Neural cell (in vitro differentiated cells): ENCODE results near the gene LRRC74B. TPM values are rescaled to one million over a fixed set of nuclear protein-coding genes. Genes with fewer than 3 reads are reported as not detected.

Experiments used
- H2AFZ ChIP-seq: fragments of 200-600, 300-800 bp; sonication (generic), shearing (Covaris generic); 2 replicates; pipeline ENCODE4 v1.6.0; 2014; ENCODE audit warnings: low read depth, mild to moderate bottlenecking, antibody characterized with exemption, low read length, moderate library complexity
- H3F3A ChIP-seq: fragments of 200-600 bp; shearing (Covaris generic); 2 replicates; pipeline ENCODE4 v1.6.1; 2016; ENCODE audit warnings: mild to moderate bottlenecking, moderate library complexity, mixed read lengths, antibody characterized with exemption, low read length; ENCODE audit not compliant: insufficient read depth, poor library complexity, severe bottlenecking
- H3K27ac ChIP-seq: fragments of 200-600, 300-800 bp; sonication (generic), shearing (Covaris generic); 2 replicates; pipeline ENCODE4 v1.5.1; 2014; ENCODE audit warnings: mild to moderate bottlenecking, low read length, moderate library complexity
- H3K27me3 ChIP-seq: fragments of 300-800, 200-600 bp; sonication (generic), shearing (Covaris generic); 2 replicates; pipeline ENCODE4 v1.6.0; 2014; ENCODE audit warnings: mild to moderate bottlenecking, low read depth, low read length, moderate library complexity; ENCODE audit not compliant: insufficient read depth
- H3K36me3 ChIP-seq: fragments of 300-800, 200-600 bp; sonication (generic), shearing (Covaris generic); 2 replicates; pipeline ENCODE4 v1.5.1; 2014; ENCODE audit warnings: mild to moderate bottlenecking, antibody characterized with exemption, low read length, moderate library complexity; ENCODE audit not compliant: insufficient read depth
- H3K4me2 ChIP-seq: fragments of 300-800, 200-600 bp; sonication (generic), shearing (Covaris generic); 2 replicates; pipeline ENCODE4 v1.6.0; 2014; ENCODE audit warnings: mild to moderate bottlenecking, low read length
- H3K4me3 ChIP-seq: fragments of 300-800, 200-600 bp; sonication (generic), shearing (Covaris generic); 2 replicates; pipeline ENCODE4 v1.5.1; 2014; ENCODE audit warnings: mild to moderate bottlenecking, low read length, moderate library complexity
- H3K79me2 ChIP-seq: fragments of 200-600 bp; shearing (Covaris generic); replicated peaks from 2 replicates; pipeline ENCODE4 v1.6.0; 2014; ENCODE audit warnings: mild to moderate bottlenecking, low read length, moderate library complexity; ENCODE audit not compliant: insufficient read depth
- H3K9ac ChIP-seq: fragments of 300-800, 200-600 bp; sonication (generic), shearing (Covaris generic); 2 replicates; pipeline ENCODE4 v1.6.1; 2016; ENCODE audit warnings: mild to moderate bottlenecking, low read length, mixed read lengths
- H3K9me2 ChIP-seq: fragments of 200-600 bp; shearing (Covaris generic); 2 replicates; pipeline ENCODE4 v1.6.1; 2016; ENCODE audit warnings: mild to moderate bottlenecking, low read length, mixed read lengths; ENCODE audit not compliant: insufficient read depth
- H3K9me3 ChIP-seq: fragments of 200-600, 300-800 bp; sonication (generic), shearing (Covaris generic); 2 replicates; pipeline ENCODE4 v1.6.1; 2016; ENCODE audit warnings: mild to moderate bottlenecking, mixed run types, low read length, moderate library complexity, mixed read lengths
- H4K20me1 ChIP-seq: fragments of 200-600 bp; shearing (Covaris generic); 2 replicates; pipeline ENCODE4 v1.6.1; 2016; ENCODE audit warnings: mild to moderate bottlenecking, mixed run types; ENCODE audit not compliant: insufficient read depth
- EP300 ChIP-seq: fragments of 450-650 bp; conservative IDR thresholded peaks from 2 replicates; pipeline ENCODE4 v1.6.1; 2014; ENCODE audit warnings: antibody characterized with exemption, mild to moderate bottlenecking, moderate library complexity; ENCODE audit not compliant: poor library complexity, severe bottlenecking
- EZH2 ChIP-seq: fragments of 200-600, 300-800 bp; shearing (Covaris generic), sonication (generic); IDR thresholded peaks from 2 replicates; pipeline ENCODE4 v1.6.1; 2014; ENCODE audit warnings: antibody characterized with exemption, low read length, borderline replicate concordance, mild to moderate bottlenecking; ENCODE audit not compliant: insufficient read depth, poor library complexity, severe bottlenecking
- MXI1 ChIP-seq: fragments of 450-650 bp; conservative IDR thresholded peaks from 2 replicates; pipeline ENCODE4 v1.6.1; 2014; ENCODE audit warnings: antibody characterized with exemption, mild to moderate bottlenecking; ENCODE audit not compliant: poor library complexity, severe bottlenecking
- POLR2AphosphoS5 ChIP-seq: IDR thresholded peaks from 2 replicates; pipeline ENCODE4 v1.6.1; 2012
- RAD21 ChIP-seq: fragments of 450-650 bp; conservative IDR thresholded peaks from 2 replicates; pipeline ENCODE4 v1.6.1; 2014; ENCODE audit warnings: antibody characterized with exemption, mild to moderate bottlenecking, moderate library complexity
- SMC3 ChIP-seq: fragments of 450-650 bp; conservative IDR thresholded peaks from 2 replicates; pipeline ENCODE4 v1.6.1; 2014; ENCODE audit warnings: antibody characterized with exemption, mild to moderate bottlenecking, moderate library complexity; ENCODE audit not compliant: poor library complexity
- TAF1 ChIP-seq: IDR thresholded peaks from 2 replicates; pipeline ENCODE4 v1.6.1; 2012; ENCODE audit warnings: low read depth
- polyA plus RNA-seq: library from polyadenylated mRNA; depleted of rRNA; stranded (reverse); fragments of >200 nt; gene quantifications from 2 replicates; pipeline ENCODE4 v1.2.3, GENCODE V29; 2014
- TF ChIP-seq, protein P1 (sequence below): fragments of 450-650 bp; IDR thresholded peaks from 2 replicates; pipeline ENCODE4 v1.5.1; 2014; ENCODE audit warnings: antibody characterized with exemption, mild to moderate bottlenecking, moderate library complexity; ENCODE audit not compliant: poor library complexity, severe bottlenecking
- TF ChIP-seq, protein P2 (sequence below): IDR thresholded peaks from 2 replicates; pipeline ENCODE4 v1.6.1; 2012; ENCODE audit warnings: borderline replicate concordance

The LRRC74B gene
- polyA plus RNA-seq, 1 donor from 2014 or later, result not detected

GRCh38 chr22:21025266-21025665 is 20.5 kb upstream of the LRRC74B start:
- Histone ChIP-seq H3K9ac (no peak overlapping the region), H3K9me3 (no peaks in the 10 kb centered on the region), H3K27ac (no peak overlapping the region), H3K4me2 (no peak overlapping the region), H3K36me3 (no peaks in the 10 kb centered on the region), H4K20me1 (no peaks in the 10 kb centered on the region), H3F3A (no peaks in the 10 kb centered on the region), H3K79me2 (no peaks in the 10 kb centered on the region), H2AFZ (no peak overlapping the region), H3K4me3 (no peak overlapping the region), H3K9me2 (no peaks in the 10 kb centered on the region), H3K27me3 (no peaks in the 10 kb centered on the region)
- TF ChIP-seq MXI1, result no peak

DNA sequence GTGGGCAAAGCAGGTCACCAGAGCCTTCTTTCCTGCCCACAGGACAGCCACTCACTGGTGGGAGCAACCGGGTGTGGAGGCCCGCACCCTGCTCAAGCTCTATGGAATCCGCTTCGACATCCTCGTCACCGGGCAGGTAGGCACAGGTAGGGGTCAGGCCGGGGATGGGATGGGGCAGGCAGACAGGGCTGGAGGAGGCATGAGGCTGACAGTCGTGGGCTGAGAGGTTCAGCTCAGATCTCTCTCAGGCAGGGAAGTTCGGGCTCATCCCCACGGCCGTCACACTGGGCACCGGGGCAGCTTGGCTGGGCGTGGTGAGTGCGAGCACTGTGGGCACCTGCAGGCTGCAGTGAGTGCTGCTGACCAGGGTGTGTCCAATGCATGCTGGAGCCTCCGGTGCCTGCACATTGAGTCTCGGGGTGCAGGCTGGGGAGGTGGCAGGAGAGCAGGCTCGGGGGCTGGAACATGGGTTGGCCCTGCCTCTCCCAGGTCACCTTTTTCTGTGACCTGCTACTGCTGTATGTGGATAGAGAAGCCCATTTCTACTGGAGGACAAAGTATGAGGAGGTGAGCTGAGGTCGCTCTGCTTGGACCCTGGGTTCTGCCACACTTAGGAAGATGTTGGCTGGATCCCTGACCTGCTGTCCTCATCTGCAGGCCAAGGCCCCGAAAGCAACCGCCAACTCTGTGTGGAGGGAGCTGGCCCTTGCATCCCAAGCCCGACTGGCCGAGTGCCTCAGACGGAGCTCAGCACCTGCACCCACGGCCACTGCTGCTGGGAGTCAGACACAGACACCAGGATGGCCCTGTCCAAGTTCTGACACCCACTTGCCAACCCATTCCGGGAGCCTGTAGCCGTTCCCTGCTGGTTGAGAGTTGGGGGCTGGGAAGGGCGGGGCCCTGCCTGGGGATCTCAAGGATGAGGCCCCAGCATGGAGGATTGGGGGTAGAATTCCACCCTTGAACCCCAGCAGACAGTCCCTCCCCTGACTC is 19.7 kb upstream of the LRRC74B start:
- Histone ChIP-seq H3K27ac (no peak overlapping the region), H3K9ac (no peak overlapping the region), H3K27me3 (no peaks in the 10 kb centered on the region), H2AFZ (no peak overlapping the region), H4K20me1 (no peaks in the 10 kb centered on the region), H3K4me2 (no peak overlapping the region), H3F3A (no peaks in the 10 kb centered on the region), H3K4me3 (no peak overlapping the region), H3K36me3 (no peaks in the 10 kb centered on the region), H3K79me2 (no peaks in the 10 kb centered on the region), H3K9me3 (no peaks in the 10 kb centered on the region), H3K9me2 (no peaks in the 10 kb centered on the region)
- TF ChIP-seq MXI1, result no peak
- no peak for TF ChIP-seq SMC3
- TF ChIP-seq, protein P1, sequence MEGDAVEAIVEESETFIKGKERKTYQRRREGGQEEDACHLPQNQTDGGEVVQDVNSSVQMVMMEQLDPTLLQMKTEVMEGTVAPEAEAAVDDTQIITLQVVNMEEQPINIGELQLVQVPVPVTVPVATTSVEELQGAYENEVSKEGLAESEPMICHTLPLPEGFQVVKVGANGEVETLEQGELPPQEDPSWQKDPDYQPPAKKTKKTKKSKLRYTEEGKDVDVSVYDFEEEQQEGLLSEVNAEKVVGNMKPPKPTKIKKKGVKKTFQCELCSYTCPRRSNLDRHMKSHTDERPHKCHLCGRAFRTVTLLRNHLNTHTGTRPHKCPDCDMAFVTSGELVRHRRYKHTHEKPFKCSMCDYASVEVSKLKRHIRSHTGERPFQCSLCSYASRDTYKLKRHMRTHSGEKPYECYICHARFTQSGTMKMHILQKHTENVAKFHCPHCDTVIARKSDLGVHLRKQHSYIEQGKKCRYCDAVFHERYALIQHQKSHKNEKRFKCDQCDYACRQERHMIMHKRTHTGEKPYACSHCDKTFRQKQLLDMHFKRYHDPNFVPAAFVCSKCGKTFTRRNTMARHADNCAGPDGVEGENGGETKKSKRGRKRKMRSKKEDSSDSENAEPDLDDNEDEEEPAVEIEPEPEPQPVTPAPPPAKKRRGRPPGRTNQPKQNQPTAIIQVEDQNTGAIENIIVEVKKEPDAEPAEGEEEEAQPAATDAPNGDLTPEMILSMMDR, result no peak
- TF ChIP-seq, protein P2, sequence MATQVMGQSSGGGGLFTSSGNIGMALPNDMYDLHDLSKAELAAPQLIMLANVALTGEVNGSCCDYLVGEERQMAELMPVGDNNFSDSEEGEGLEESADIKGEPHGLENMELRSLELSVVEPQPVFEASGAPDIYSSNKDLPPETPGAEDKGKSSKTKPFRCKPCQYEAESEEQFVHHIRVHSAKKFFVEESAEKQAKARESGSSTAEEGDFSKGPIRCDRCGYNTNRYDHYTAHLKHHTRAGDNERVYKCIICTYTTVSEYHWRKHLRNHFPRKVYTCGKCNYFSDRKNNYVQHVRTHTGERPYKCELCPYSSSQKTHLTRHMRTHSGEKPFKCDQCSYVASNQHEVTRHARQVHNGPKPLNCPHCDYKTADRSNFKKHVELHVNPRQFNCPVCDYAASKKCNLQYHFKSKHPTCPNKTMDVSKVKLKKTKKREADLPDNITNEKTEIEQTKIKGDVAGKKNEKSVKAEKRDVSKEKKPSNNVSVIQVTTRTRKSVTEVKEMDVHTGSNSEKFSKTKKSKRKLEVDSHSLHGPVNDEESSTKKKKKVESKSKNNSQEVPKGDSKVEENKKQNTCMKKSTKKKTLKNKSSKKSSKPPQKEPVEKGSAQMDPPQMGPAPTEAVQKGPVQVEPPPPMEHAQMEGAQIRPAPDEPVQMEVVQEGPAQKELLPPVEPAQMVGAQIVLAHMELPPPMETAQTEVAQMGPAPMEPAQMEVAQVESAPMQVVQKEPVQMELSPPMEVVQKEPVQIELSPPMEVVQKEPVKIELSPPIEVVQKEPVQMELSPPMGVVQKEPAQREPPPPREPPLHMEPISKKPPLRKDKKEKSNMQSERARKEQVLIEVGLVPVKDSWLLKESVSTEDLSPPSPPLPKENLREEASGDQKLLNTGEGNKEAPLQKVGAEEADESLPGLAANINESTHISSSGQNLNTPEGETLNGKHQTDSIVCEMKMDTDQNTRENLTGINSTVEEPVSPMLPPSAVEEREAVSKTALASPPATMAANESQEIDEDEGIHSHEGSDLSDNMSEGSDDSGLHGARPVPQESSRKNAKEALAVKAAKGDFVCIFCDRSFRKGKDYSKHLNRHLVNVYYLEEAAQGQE, result no peak
- TF ChIP-seq EZH2, result no peak
- no peak for TF ChIP-seq TAF1
- TF ChIP-seq RAD21, result no peak
- no peak for TF ChIP-seq EP300
- TF ChIP-seq POLR2AphosphoS5, result no peak
